Measurements from ENCODE around the gene ARHGEF7. TPM values are rescaled to one million over a fixed set of nuclear protein-coding genes. Genes with fewer than 3 reads are reported as not detected.
"Not testable (repeated sequence)": the region's sequence is repeated elsewhere in the genome, so short reads cannot be mapped to it uniquely, and the experiment has no call there.

Gene ARHGEF7
- polyA plus RNA-seq (2011; rRNA removed) (25.7 and 32.0 TPM in 2 replicates), polyA minus RNA-seq (2011; rRNA and poly(A)+ RNA removed) (25.6 and 39.9 TPM in 2 replicates)

GRCh38 chr13:111115061-111115964 is at the start of gene ARHGEF7:
Gene ARHGEF7, plus strand, starts transcription at chr13:111115310. Its CDS starts 217 bp downstream, at chr13:111115527.
- DNase-seq (ENCODE audit: low read depth), result no peak
- Histone ChIP-seq H3K27me3 (ENCODE audit: control insufficient read depth, insufficient read depth, low read length) (peaks cover 23% of the 10 kb centered on the region), H3K36me3 (ENCODE audit: control insufficient read depth, insufficient read depth, low read length) (no peaks in the 10 kb centered on the region), H3K4me3 (ENCODE audit: low read depth, low read length) (peak within 1 kb of the TSS; percentile 52)
- TF ChIP-seq, protein P1, sequence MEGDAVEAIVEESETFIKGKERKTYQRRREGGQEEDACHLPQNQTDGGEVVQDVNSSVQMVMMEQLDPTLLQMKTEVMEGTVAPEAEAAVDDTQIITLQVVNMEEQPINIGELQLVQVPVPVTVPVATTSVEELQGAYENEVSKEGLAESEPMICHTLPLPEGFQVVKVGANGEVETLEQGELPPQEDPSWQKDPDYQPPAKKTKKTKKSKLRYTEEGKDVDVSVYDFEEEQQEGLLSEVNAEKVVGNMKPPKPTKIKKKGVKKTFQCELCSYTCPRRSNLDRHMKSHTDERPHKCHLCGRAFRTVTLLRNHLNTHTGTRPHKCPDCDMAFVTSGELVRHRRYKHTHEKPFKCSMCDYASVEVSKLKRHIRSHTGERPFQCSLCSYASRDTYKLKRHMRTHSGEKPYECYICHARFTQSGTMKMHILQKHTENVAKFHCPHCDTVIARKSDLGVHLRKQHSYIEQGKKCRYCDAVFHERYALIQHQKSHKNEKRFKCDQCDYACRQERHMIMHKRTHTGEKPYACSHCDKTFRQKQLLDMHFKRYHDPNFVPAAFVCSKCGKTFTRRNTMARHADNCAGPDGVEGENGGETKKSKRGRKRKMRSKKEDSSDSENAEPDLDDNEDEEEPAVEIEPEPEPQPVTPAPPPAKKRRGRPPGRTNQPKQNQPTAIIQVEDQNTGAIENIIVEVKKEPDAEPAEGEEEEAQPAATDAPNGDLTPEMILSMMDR (IDR thresholded peaks at IDR 0.05; ENCODE audit: insufficient read depth, low read depth, low read length), result no peak
- CTCF ChIA-PET, result interaction anchor here (1.1 to 1.7 kb wide), 2 partner anchors 16 to 48 kb away, joined by 3 to 10 read pairs; no protein-coding TSS in a partner anchor
- POLR2A ChIA-PET, result no interaction called here

DNA sequence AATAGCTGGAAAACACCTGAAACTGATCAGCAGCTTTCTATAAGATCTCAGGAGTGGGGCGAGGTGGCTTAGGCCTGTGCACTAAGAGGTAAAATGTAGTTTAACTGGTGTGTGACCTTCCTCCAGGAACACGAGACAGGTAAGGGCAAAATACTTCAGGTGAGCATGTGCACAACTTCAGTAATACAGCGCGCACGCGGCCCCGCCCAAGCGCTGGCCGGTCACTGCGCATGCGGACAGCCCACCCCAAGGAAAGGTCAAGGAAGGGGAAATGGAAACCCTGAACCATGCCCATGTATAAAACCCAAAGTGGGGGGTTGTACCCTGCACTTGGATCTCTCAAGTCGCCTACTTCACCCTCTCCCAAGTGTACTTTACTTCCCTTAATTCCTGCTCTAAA is 49.4 kb upstream of the ARHGEF7 start:
- H3K36me3 ChIP-seq (ENCODE audit: control insufficient read depth, insufficient read depth, low read length), result no peaks in the 10 kb centered on the region
- peaks cover 5% of the 10 kb centered on the region for H3K27me3 ChIP-seq (ENCODE audit: control insufficient read depth, insufficient read depth, low read length)
- no peak for DNase-seq (ENCODE audit: low read depth)
- ChIA-PET CTCF (interaction anchor here (1.0 to 1.5 kb wide), 3 partner anchors 10 to 158 kb away, joined by 3 read pairs; no protein-coding TSS in a partner anchor), POLR2A (no interaction called here)
- TF ChIP-seq, protein P1 (IDR thresholded peaks at IDR 0.05; ENCODE audit: insufficient read depth, low read depth, low read length), result no peak
- no peak overlapping the region for H3K4me3 ChIP-seq (ENCODE audit: low read depth, low read length)

- Histone ChIP-seq H3K4me3 (ENCODE audit: low read depth, low read length) (no peak overlapping the region), H3K36me3 (ENCODE audit: control insufficient read depth, insufficient read depth, low read length) (no peaks in the 10 kb centered on the region), H3K27me3 (ENCODE audit: control insufficient read depth, insufficient read depth, low read length) (peaks cover 5% of the 10 kb centered on the region)
- ChIA-PET CTCF (interaction anchor here (0.7 to 4.1 kb wide), 15 partner anchors 9 to 395 kb away, joined by 3 to 47 read pairs (median 6); no protein-coding TSS in a partner anchor), POLR2A (no interaction called here)
- TF ChIP-seq, protein P1 (IDR thresholded peaks at IDR 0.05; ENCODE audit: insufficient read depth, low read depth, low read length), result no peak
- DNase-seq (ENCODE audit: low read depth), result no peak
Measured at GRCh38 chr13:111066544-111066943, 48.6 kb upstream of the ARHGEF7 start.

- Histone ChIP-seq H3K27me3 (ENCODE audit: control insufficient read depth, insufficient read depth, low read length) (peaks cover 4% of the 10 kb centered on the region), H3K4me3 (ENCODE audit: low read depth, low read length) (no peak overlapping the region), H3K36me3 (ENCODE audit: control insufficient read depth, insufficient read depth, low read length) (no peaks in the 10 kb centered on the region)
- ChIA-PET POLR2A (interaction anchor here (0.6 kb wide), 1 partner anchor 178 kb away, joined by 4 read pairs; no protein-coding TSS in a partner anchor), CTCF (interaction anchor here (0.6 to 4.1 kb wide), 32 partner anchors 9 to 1538 kb away, joined by 3 to 47 read pairs (median 6); partner anchors contain the start of gene ANKRD10)
- TF ChIP-seq, protein P1 (IDR thresholded peaks at IDR 0.05; ENCODE audit: insufficient read depth, low read depth, low read length), result no peak
- no peak for DNase-seq (ENCODE audit: low read depth)
Measured at GRCh38 chr13:111068009-111068350, 47.1 kb upstream of the ARHGEF7 start.

DNA sequence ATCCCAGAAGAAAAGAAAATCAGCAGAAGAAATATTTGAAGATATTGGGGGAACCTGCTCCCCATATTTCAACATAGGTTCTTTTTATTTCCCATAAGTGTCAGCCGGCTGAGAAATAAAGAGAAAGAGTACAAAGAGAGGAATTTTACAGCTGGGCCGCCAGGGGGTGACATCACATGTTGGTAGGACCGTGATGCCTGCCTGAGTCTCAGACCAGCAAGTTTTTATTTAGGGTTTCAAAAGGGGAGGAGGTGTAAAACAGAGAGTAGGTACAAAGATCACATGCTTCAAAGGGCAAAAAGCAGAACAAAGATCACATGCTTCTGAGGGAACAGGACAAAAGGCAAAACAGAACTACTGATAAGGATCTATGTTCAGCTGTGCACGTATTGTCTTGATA is 44.0 kb upstream of the ARHGEF7 start:
- H3K27me3 ChIP-seq (ENCODE audit: control insufficient read depth, insufficient read depth, low read length); H3K36me3 ChIP-seq (ENCODE audit: control insufficient read depth, insufficient read depth, low read length); POLR2A ChIA-PET; DNase-seq (ENCODE audit: low read depth); H3K4me3 ChIP-seq (ENCODE audit: low read depth, low read length): not testable (repeated sequence)
- CTCF ChIA-PET, result interaction anchor here (1.0 kb wide), 1 partner anchor 101 kb away, joined by 3 read pairs; no protein-coding TSS in a partner anchor
- TF ChIP-seq, protein P1 (IDR thresholded peaks at IDR 0.05; ENCODE audit: insufficient read depth, low read depth, low read length), result 0 out of 2 replicates have a peak, but pooled peaks have one; percentile 7

DNA sequence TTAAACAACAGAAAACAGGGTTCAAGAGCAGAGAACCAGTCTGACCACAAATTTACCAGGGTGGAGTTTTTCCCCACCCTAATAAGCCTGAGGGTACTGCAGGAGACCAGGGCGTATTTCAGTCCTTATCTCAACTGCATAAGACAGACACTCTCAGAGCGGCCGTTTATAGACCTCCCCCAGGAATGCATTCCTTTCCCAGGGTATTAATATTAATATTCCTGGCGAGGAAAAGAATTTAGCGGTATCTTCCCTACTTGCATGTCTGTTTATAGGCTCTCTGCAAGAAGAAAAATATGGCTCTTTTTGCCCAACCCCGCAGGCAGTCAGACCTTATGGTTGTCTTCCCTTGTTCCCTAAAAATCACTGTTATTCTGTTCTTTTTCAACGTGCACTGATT is 43.6 kb upstream of the ARHGEF7 start:
- CTCF ChIA-PET; H3K4me3 ChIP-seq (ENCODE audit: low read depth, low read length); POLR2A ChIA-PET; H3K27me3 ChIP-seq (ENCODE audit: control insufficient read depth, insufficient read depth, low read length); H3K36me3 ChIP-seq (ENCODE audit: control insufficient read depth, insufficient read depth, low read length); DNase-seq (ENCODE audit: low read depth): not testable (repeated sequence)

All from BJ (cell line).